Iris pigment epithelial cell (primary cell): Measurements from ENCODE around the gene LPCAT1.
"Not testable (repeated sequence)": the region's sequence is repeated elsewhere in the genome, so short reads cannot be mapped to it uniquely, and the experiment has no call there.

ENCODE experiments used
- DNase-seq: peaks from one replicate; pipeline ENCODE4 v3.0.0-alpha.2; 2011; ENCODE audit warnings: low read depth

The LPCAT1 gene

DNA sequence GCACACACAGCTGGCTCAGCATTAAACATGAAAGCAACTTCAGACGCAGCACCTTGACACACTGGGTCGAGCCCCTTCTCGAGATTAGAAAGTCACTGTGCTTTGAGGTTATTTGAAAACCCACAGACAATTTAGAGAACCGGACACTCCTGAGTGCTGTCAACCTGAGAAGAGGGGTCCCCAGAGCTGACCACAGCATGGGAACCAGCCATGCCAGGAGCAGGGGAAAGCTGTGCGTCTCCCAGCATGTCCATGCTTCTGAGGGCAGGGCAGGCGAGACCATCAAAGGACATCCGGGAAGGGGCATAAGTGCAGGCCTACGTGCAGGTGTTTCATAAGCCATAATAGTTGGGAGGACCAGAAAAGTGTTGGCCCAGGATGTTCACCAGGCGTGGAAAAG lies 99.0 kb downstream of the LPCAT1 start:
- DNase-seq: no peak

DNA sequence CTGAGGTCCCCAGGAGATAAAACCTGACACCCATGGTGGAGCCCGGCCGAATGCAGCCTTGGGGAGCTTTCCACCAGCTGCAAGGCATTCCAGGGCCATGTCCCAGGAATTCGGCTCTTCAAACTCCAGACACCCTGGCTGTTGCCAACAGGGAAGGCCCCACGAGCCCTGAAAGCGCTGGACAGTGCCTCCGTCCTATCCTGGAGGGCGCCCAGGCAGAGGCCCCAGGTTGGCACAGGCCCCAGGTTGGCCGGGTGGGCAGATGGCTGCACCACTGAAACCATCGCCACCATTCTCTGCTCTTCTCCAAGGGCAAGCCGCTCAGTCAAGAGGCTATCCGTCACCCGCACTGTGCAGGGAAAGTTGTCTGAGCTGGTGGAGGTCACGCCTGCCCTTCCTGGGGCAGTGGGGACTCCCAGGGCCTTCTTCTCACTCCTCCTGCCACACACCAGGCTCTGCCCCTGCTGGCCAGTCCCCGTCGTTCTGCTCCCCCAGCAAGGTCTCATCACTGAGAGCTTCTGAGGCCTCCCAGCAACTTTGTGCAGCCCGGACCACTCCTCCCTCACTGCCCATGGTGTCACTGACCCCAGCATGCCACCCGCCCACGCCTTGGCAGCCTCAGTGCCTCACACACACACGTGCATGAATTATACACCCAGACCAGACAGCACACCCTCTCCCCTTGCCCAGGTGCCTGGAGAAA lies 99.7 kb downstream of the LPCAT1 start:
- no peak for DNase-seq

GRCh38 chr5:1422522-1422921 lies 101.2 kb downstream of the LPCAT1 start:
- DNase-seq: not testable (repeated sequence)

DNA sequence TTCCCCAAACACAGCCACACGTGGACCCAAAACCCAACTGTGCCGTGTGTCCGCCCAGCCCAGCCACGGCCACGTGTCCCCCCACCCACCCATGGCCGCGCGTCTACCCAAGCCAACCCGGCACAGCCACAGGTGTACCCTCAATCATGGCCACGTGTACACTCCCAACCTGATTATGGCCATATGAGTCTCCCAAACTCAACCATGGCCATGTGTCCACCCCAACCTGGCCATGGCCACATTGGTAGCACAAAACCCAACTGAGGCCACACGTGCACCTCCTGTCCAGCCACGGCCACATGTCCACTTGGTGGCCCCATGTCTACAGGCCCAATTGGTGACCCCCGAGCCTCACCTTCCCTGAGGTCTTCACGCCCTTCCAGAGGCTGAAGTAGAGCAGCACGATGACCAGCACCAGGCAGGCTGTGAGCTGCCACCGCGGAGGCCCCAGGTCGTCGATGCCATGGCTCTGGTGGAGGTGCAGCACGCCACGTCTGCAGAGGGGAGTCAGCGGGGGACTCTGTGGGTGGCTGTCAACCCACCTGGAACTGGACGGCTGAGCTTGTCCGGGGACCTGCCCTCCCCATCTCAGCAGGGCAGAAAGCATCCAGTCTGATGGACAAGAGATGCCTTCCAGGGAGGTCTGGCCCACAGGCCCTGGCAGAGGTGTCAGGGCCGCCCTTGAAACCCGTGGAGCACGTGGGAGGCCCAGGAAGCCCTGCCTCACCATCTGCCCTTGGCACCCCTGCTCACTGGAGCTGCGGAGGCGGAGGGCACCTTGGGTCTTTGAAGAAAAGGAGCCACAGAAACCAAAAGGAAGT lies 102.0 kb downstream of the LPCAT1 start:
- DNase-seq: no peak

DNA sequence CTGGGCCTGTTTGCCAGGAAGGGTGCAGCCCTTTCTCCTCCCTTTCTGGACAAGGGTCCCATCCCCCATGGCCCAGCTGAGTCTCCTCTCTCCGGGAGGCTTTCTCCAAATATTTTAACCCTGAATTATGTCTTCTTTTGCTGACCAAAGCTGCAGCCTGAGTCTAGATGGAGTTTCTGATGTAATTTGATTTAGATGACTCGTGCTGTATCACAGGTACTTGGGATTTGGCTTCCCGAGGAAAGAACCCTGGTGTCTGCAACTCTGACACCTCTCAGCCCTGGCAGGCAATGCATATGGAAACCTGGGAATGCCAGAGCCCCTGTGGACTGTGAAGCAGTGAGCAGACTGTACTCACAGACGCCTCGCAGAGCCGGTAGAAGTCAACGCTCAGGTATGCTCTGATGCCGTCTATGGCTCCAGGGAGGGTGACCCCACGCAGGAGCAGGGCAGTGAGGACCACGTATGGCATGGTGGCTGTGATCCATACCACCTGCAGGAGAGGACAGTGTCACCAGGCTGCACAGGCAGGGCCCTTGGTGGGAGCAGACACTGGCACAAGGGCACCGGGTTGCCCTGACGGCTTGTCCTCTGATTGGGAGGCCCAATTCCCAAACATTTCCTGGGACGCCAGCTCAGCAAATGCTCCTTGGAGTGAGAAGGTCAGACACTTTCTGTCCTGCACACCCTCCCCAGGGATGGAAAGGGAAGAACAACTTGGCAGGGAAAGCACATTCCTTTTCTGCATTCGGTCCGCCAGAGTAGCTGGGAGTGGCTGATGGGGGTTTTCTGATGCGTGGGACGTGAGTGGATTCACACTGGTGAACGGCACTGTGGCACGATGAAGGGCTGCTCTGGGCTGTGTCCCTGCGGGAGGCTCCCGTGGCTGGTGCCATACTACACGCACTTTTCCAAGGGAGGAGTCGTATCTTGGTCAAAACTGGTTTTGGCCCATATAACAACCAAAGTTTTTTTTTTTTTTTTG lies 103.3 kb downstream of the LPCAT1 start:
- DNase-seq: no peak

DNA sequence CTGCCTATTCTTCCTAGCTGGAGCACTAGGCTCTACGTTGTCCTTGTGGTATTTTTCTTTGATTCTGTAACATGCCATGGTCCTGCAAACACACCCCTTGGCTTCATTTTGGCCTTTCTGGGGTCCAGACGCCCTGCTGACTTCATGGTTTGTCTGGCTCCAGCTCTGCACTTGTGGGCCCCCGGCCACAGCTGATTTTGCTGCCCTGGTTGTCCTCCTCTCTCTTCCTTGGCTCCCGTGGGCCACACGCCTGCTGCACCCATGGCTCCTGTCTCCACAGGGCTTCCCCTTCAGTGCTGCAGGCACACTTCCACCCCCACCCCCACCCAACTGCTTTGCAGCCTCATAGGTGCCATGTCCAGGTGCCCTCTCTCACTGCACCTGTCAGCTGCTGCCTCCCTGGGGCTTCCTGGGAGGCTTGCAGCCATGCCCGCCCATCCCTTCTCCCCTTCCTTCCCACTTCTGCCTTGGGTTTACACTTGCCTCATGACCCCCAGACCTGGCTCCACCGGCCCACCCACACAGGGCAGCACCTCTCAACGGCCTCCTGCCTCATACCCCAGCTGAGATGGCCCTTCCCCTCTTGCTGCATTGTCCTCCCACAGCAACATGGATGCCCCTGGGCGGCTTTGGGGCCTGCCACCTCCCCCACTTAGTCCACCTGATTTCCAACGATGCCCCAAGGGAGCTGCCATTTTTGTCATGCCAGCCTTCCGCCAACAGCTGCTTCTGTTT lies 104.1 kb downstream of the LPCAT1 start:
- DNase-seq: no peak

DNA sequence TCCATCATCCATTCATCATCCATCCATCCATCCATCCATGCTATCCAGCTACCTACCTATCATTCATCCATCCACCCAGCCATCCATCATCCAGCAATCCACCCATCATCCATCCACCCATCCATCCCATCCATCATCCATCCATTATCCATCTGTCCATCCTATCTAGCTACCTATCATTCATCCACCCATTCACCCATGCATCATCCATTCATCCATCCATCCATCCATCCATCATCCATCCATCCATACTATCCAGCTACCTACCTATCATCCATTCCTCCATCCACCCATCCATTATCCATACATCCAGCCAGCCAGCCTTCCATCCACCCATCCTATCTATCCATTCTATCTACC lies 104.9 kb downstream of the LPCAT1 start:
- no peak for DNase-seq

DNA sequence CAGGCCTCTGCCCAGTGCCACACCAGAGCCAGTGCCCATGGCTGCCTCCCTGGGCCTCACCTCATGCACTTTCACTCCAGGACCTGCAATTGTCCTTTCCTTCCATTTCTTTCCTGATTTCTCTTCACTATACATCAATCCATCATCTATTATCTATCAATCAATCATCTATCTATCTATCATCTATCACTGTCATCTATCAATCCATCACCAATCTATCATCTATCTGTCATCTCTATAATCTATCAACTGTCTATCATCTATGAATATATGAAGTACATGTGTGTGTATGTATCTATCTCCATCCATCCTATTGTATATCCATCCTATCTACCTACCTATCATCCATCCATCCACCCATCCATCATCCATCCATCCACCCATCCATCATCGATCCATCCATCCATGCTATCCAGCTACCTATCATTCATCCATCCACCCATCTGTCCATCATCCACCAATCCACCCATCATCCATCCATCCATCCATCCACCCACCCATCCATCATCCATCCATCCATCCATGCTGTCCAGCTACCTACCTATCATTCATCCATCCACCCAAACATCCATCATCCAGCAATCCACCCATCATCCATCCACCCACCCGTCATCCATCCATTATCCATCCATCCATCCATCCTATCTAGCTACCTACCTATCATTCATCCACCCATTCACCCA lies 105.4 kb downstream of the LPCAT1 start:
- no peak for DNase-seq

DNA sequence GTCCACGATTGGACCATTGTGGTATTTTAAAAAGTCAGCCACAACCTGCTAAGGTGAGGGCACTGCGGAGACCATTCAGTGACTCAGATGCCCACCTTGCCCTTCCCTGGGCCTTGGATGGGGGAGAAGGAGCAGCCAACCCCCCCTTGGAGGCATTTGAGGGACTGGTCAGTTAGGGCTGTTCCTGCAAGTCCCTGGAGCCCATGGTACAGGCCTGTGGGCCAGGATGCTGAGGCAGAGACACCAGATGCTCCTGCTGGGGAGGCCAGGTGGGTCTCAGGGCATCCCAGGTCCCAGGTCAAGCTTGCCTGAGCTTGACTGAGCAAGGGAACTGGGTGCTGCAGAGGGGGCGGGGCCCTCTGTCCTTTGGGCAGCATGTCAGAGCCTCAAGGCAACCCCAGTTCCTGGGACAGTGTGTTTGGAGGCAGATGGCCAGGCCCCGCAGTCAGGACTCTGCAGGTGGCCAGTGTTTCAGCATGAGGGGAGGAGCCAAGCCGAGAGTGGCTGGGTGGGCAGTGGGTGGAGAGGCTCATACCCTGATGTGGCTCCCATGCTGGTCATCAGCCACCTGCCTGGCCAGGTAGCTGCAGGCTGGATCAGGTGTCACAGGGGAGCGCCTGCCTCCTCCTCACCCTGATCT lies 106.1 kb downstream of the LPCAT1 start:
- no peak for DNase-seq

- no peak for DNase-seq
Measured at GRCh38 chr5:1416856-1417469, 106.8 kb downstream of the LPCAT1 start.

- no peak for DNase-seq
Measured at GRCh38 chr5:1415626-1416360, 108.0 kb downstream of the LPCAT1 start.

DNA sequence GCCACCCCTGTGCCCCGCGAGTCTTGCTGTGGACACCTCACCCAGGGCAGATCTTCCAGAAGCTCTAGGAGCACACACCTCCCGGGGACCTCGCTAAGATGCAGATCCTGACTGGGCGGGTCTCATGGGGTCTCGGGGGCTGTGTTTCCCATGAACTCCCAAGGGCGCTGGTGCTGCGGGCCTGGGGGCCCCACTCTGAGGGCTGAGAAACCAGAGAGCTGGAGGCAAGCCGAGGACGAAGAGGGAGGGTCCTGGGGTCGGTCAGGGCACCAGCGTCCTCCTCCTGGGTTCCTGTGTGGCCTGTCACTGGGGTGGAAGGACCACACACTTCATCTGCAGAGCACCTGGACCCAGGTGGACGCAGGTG lies 108.7 kb downstream of the LPCAT1 start:
- no peak for DNase-seq

DNA sequence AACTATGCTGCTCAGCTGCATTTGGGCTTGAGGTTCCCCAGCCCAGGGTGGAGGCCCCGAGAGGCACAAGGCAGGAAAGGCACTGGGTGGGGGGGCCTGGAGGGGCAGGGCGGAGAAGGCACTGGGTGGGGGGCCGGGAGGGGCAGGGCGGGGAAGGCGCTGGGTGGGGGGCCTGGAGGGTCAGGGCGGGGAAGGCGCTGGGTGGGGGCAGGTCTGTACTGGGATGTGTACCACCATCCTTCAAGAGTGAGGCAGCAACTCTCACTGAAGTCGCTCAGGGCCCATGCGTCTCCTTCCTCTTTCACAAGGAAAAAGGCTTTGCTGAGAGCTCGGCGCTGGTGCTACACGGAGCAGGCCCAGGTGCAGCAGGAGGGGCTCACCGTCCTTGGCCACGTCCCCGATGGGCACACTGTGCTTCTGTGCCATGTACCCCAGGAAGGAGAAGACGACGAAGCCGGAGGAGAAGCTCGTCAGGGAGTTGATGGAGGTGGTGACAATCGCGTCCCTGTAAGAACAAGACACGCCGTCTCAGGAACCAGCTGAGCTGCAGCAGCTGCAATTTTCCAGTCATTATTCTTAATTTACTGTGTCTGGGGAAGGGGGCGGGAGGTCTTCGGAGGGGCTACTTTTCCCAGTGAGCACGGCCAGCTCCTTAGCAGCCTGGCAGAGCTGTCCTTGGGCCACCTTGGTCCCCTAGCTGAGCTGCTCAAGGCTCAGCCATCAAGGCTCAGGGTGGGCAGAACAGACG lies 109.3 kb downstream of the LPCAT1 start:
- no peak for DNase-seq

GRCh38 chr5:1413611-1414241 lies 110.0 kb downstream of the LPCAT1 start:
- no peak for DNase-seq

GRCh38 chr5:1413211-1413610 lies 110.5 kb downstream of the LPCAT1 start:
- no peak for DNase-seq

DNA sequence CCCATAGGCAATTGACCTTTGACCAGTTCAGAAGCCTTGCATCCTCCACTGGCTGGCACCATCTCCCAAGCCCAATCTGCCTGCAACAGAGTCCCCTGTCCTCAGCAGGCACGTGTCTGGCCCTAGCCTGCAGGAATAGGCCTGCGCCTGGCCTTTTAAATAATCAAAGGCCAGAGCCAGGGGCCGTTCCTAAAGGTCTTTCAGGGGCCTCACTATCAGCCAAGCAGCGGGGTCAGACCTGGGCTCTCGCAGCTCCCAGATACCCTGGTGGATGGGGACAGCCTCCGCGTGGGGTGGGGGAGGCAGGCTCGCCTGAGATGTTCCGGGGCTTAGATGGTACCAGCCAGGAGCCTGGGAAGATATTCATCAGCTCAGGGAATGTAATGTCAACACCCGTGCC lies 111.1 kb downstream of the LPCAT1 start:
- no peak for DNase-seq

- no peak for DNase-seq
Measured at GRCh38 chr5:1412163-1412562, 111.6 kb downstream of the LPCAT1 start.
